D721Med (cell line): ENCODE results near the gene GDPGP1.
"Not testable (repeated sequence)": the region's sequence is repeated elsewhere in the genome, so short reads cannot be mapped to it uniquely, and the experiment has no call there.

ENCODE experiments used
- DNase-seq: peaks from one replicate; pipeline ENCODE4 v3.0.0; 2011; ENCODE audit warnings: low spot score; ENCODE audit not compliant: insufficient read length
- FAIRE-seq: peaks from 2 replicates; lab custom pipeline; 2011; peaks lifted over from hg19 to GRCh38; lab: Jason Lieb, UNC
- CTCF ChIP-seq: IDR thresholded peaks from 2 replicates; pipeline ENCODE4 v1.5.1; 2012; ENCODE audit warnings: mild to moderate bottlenecking, control low read depth; ENCODE audit not compliant: insufficient read depth; ENCODE audit errors: missing control alignments

GDPGP1 gene

GRCh38 chr15:90293040-90293810 is 59.2 kb downstream of the GDPGP1 start:
- FAIRE-seq: not testable (repeated sequence)

GRCh38 chr15:90294159-90294558 is 60.1 kb downstream of the GDPGP1 start:
- no peak for DNase-seq
- no peak for TF ChIP-seq CTCF
- FAIRE-seq: no peak

More at GRCh38 chr15:90293040-90293810, 59.2 kb downstream of the GDPGP1 start:
- TF ChIP-seq CTCF: peak; percentile 74
- DNase-seq: not testable (repeated sequence)

- TF ChIP-seq CTCF: peak; percentile 8
- DNase-seq: no peak
- FAIRE-seq: no peak
Measured at GRCh38 chr15:90294601-90295269, 60.7 kb downstream of the GDPGP1 start.

GRCh38 chr15:90295270-90295648 is 61.2 kb downstream of the GDPGP1 start:
- DNase-seq (no peak), FAIRE-seq (no peak)
- no peak for TF ChIP-seq CTCF
